NT2/D1 (cell line): ENCODE results near the gene PODN.

Source experiments
- DNase-seq: peaks from one replicate; pipeline ENCODE4 v3.0.0-alpha.2; 2011; ENCODE audit warnings: low read depth, low spot score
- H3K27me3 ChIP-seq: 2 replicates; pipeline ENCODE4 v1.6.0; 2011; ENCODE audit warnings: mild to moderate bottlenecking; ENCODE audit not compliant: insufficient read length, insufficient read depth
- H3K36me3 ChIP-seq: 2 replicates; pipeline ENCODE4 v1.6.1; 2011; ENCODE audit warnings: mild to moderate bottlenecking, low read length, mixed read lengths; ENCODE audit not compliant: insufficient read depth, insufficient read length
- H3K4me1 ChIP-seq: 2 replicates; pipeline ENCODE4 v1.5.1; 2011; ENCODE audit not compliant: insufficient read depth, insufficient read length
- H3K4me3 ChIP-seq: 2 replicates; pipeline ENCODE4 v1.5.1; 2011; ENCODE audit warnings: low read depth; ENCODE audit not compliant: insufficient read length
- H3K9ac ChIP-seq: 2 replicates; pipeline ENCODE4 v1.6.0; 2011; ENCODE audit warnings: low read depth; ENCODE audit not compliant: insufficient read length
- H3K9me3 ChIP-seq: 2 replicates; pipeline ENCODE4 v1.5.1; 2011; ENCODE audit warnings: mild to moderate bottlenecking, low read length; ENCODE audit not compliant: insufficient read depth
- SUZ12 ChIP-seq: IDR thresholded peaks from 2 replicates; pipeline ENCODE4 v1.6.1; 2011; ENCODE audit not compliant: insufficient read length, insufficient read depth; ENCODE audit errors: extremely low read depth
- YY1 ChIP-seq: IDR thresholded peaks from 2 replicates; pipeline ENCODE4 v1.6.1; 2011; ENCODE audit not compliant: insufficient read length, insufficient read depth
- ZNF274 ChIP-seq: IDR thresholded peaks from 2 replicates; pipeline ENCODE4 v1.6.1; 2011; ENCODE audit warnings: mild to moderate bottlenecking, low read depth, low read length

PODN gene

GRCh38 chr1:53132176-53132575 is 70.2 kb downstream of the PODN start:
- Histone ChIP-seq H3K9ac (no peak overlapping the region), H3K9me3 (peaks cover under 1% of the 10 kb centered on the region), H3K4me3 (no peak overlapping the region), H3K36me3 (no peaks in the 10 kb centered on the region), H3K4me1 (peaks cover 22% of the 10 kb centered on the region), H3K27me3 (no peaks in the 10 kb centered on the region)
- no peak for DNase-seq
- TF ChIP-seq YY1: no peak
- no peak for TF ChIP-seq SUZ12
- no peak for TF ChIP-seq ZNF274

DNA sequence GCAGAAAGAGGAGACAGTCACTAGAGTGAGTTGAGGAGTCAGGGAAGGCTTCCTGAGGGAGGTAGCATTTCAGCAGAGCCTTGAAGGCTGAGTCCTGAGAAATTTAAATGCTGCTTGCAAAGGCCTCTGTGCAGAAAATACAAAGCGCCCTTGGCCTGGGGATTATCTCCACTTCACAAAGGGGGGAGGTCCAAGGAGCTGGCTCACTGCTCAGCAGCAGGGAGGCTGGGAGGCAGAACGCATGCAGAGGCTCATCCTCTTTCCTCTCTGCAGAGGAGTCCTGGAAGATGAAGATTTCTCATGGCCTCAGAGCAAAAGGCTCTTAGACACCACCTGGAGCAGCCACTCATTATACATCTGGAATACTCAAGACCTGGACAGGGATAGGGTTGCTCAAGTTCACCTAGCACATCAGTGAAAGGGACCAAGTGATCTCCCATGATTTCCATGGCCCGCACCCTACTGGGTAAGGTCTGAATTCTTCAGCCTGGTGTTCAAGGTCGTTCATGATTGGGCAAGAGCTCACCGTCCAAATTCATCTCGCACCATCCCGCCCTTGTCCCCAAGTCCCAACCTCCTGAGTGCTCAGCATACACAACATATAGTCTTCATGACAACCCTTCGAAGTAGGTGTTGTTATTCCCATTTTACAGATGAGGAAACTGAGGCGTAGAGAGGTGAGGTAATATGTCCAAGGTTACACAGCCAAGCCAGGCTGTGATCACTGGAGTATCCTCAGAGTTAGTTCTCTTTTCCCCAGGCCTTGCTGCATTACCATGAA is 71.4 kb downstream of the PODN start:
- TF ChIP-seq ZNF274: no peak
- TF ChIP-seq SUZ12: no peak
- TF ChIP-seq YY1: no peak
- DNase-seq: no peak
- no peaks in the 10 kb centered on the region for H3K36me3 ChIP-seq
- H3K27me3 ChIP-seq: no peaks in the 10 kb centered on the region
- peaks cover 19% of the 10 kb centered on the region for H3K4me1 ChIP-seq
- peaks cover 14% of the 10 kb centered on the region for H3K9me3 ChIP-seq
- no peak overlapping the region for H3K9ac ChIP-seq
- H3K4me3 ChIP-seq: no peak overlapping the region

- H3K36me3 ChIP-seq: no peaks in the 10 kb centered on the region
- peaks cover 14% of the 10 kb centered on the region for H3K9me3 ChIP-seq
- TF ChIP-seq ZNF274: no peak
- TF ChIP-seq YY1: no peak
- no peak for TF ChIP-seq SUZ12
- no peak overlapping the region for H3K9ac ChIP-seq
- no peak overlapping the region for H3K4me3 ChIP-seq
- H3K4me1 ChIP-seq: peaks cover 19% of the 10 kb centered on the region
- DNase-seq: no peak
- H3K27me3 ChIP-seq: no peaks in the 10 kb centered on the region
Measured at GRCh38 chr1:53134042-53134485, 72.1 kb downstream of the PODN start.
